Activated CD8-positive, alpha-beta T cell treated with anti-CD3 and anti-CD28 coated beads for 36 hours (primary cell): ENCODE results near the gene ITGA6. TPM values are rescaled to one million over a fixed set of nuclear protein-coding genes. Genes with fewer than 3 reads are reported as not detected.

Source experiments
- ATAC-seq: fragments of 200-7000 bp; cut with Tn5 transposase; one replicate; pipeline ENCODE4 v1.10.0; 2021; ENCODE audit warnings: mild to moderate bottlenecking, moderate library complexity
- CTCF ChIA-PET: fragments of 350-600 bp; sonication (Branson Sonifier 250); formaldehyde crosslinking; loops from one replicate; lab custom pipeline; 2021; ENCODE audit warnings: antibody characterized with exemption; lab: Charles Lee
- POLR2A ChIA-PET: fragments of 350-600 bp; sonication (Branson Sonifier 250); formaldehyde crosslinking; loops from one replicate; lab custom pipeline; 2021; ENCODE audit warnings: antibody characterized with exemption; lab: Charles Lee
- DNase-seq: peaks from one replicate; pipeline ENCODE4 v3.0.0-alpha.2; 2020
- H3K27ac Mint-ChIP-seq: one replicate; pipeline ENCODE4 v1.8.0; 2021; ENCODE audit warnings: mild to moderate bottlenecking, mixed read lengths
- H3K27me3 Mint-ChIP-seq: one replicate; pipeline ENCODE4 v1.8.0; 2021; ENCODE audit warnings: mixed read lengths
- H3K36me3 Mint-ChIP-seq: one replicate; pipeline ENCODE4 v1.8.0; 2021; ENCODE audit warnings: low read depth, mixed read lengths
- H3K4me1 Mint-ChIP-seq: one replicate; pipeline ENCODE4 v1.8.0; 2021; ENCODE audit warnings: low read depth, mixed read lengths
- H3K4me3 Mint-ChIP-seq: one replicate; pipeline ENCODE4 v1.8.0; 2021; ENCODE audit warnings: mild to moderate bottlenecking, moderate library complexity, mixed read lengths
- H3K9me3 Mint-ChIP-seq: one replicate; pipeline ENCODE4 v1.8.0; 2021; ENCODE audit warnings: mixed read lengths
- intact Hi-C: fragments of 100-400 bp; cut with micrococcal nuclease; formaldehyde crosslinking; loops from one replicate; pipeline ENCODE4 v1.10.0; 2022
- total RNA-seq, 2 experiments: library from RNA; stranded (reverse); gene quantifications; one replicate each; pipeline ENCODE4 v1.2.3, GENCODE V29; 2021
- TF ChIP-seq, protein P1 (sequence below): fragments of 200-600 bp; IDR thresholded peaks from one replicate; pipeline ENCODE4 v1.8.0; 2022; ENCODE audit warnings: antibody characterized with exemption, mild to moderate bottlenecking

The ITGA6 gene
- total RNA-seq, 2 experiments from 2014 or later, result 7.9 to 8.4 TPM

DNA sequence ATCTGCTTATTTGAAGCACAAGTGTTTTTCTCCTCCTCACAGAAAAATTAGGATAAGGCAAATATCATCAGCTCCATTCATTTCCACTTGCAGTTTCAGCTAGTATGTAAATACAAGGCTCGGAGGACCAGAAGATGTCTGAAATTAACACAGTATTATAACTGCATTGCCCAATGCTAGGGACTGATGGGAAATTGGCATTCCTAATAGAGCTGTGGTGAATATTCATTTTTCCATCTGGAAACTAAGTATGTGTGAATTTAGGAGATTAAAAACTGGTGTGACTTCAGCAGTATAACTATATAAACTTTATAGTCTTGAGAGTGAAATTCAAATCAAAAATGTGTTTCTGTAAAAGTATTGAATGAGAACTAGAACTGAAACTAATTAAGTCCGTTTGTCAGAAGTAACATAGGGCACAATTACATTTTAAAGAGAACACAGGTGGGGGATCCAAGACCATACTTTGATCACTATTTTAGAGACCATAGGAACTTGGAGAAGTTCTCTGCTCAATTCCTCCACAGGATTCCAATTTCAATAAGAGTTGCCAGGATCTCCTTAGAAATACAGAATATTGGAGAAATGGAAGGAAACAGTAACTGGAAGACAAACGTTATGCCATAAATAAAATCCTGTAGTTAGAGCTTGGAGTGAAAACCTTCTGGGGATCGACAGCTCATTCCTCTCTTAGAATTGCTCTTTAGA lies 12.1 kb upstream of the ITGA6 start:
- POLR2A ChIA-PET, result no interaction called here
- H3K9me3 Mint-ChIP-seq, result no peaks in the 10 kb centered on the region
- H3K36me3 Mint-ChIP-seq, result no peaks in the 10 kb centered on the region
- H3K4me3 Mint-ChIP-seq, result no peak overlapping the region
- intact Hi-C loops, result no loop called here
- TF ChIP-seq, protein P1, sequence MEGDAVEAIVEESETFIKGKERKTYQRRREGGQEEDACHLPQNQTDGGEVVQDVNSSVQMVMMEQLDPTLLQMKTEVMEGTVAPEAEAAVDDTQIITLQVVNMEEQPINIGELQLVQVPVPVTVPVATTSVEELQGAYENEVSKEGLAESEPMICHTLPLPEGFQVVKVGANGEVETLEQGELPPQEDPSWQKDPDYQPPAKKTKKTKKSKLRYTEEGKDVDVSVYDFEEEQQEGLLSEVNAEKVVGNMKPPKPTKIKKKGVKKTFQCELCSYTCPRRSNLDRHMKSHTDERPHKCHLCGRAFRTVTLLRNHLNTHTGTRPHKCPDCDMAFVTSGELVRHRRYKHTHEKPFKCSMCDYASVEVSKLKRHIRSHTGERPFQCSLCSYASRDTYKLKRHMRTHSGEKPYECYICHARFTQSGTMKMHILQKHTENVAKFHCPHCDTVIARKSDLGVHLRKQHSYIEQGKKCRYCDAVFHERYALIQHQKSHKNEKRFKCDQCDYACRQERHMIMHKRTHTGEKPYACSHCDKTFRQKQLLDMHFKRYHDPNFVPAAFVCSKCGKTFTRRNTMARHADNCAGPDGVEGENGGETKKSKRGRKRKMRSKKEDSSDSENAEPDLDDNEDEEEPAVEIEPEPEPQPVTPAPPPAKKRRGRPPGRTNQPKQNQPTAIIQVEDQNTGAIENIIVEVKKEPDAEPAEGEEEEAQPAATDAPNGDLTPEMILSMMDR, result no peak
- no peak overlapping the region for H3K27ac Mint-ChIP-seq
- ATAC-seq (no peak), DNase-seq (no peak)
- H3K4me1 Mint-ChIP-seq, result peaks cover 2% of the 10 kb centered on the region
- CTCF ChIA-PET, result interaction anchor here (0.9 kb wide), 1 partner anchor 15 kb away, joined by 3 read pairs; no protein-coding TSS in a partner anchor
- peaks cover 5% of the 10 kb centered on the region for H3K27me3 Mint-ChIP-seq

DNA sequence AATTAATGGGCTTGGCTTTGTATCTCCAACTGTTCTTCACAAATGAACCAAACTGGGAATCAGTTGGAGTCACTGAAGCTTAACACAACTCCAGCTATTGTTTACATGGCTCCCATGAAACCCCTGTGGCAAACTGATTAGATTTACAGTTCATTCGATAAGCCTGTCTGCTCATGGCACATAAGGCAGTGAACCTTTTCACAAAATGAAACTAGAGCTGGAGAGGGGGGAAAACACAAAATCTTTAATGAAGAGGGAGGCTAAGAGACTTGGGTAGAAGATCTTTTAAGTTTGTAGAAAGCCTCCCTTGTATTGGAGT lies 11.6 kb upstream of the ITGA6 start:
- Mint-ChIP-seq H3K9me3 (no peaks in the 10 kb centered on the region), H3K4me1 (peaks cover 2% of the 10 kb centered on the region), H3K27ac (no peak overlapping the region), H3K4me3 (no peak overlapping the region), H3K36me3 (no peaks in the 10 kb centered on the region), H3K27me3 (peaks cover 5% of the 10 kb centered on the region)
- POLR2A ChIA-PET, result no interaction called here
- CTCF ChIA-PET, result no interaction called here
- intact Hi-C loops, result no loop called here
- ATAC-seq, result no peak
- no peak for DNase-seq
- TF ChIP-seq, protein P1, result no peak

DNA sequence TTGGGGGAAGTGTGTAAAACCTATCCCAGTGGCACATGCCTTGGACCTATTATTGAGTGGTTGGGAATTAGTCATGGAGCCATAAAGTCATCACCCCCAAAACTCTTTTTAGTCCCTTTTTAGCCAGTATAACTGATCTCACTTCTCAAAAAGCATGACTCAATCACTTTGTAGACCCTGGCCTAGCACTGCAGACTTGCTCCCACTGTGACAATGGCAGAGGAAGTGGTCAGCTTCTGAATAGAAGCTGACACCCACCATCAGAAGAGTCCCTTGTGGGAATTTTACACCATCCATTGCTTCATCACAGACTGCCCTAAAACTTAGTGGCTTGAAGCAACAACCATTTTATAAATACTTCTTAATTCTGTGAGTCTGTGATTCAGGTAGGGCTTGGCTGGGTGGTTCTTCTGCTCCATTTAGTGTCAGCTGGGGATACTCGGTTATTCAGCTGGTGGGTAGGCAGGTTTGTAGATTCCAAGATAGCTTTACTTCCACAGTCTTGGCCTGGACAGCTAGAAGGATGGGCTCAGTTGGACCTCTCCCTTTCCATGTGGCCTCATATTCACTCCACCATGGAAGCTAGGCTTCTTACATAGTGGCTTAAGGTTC lies 10.8 kb upstream of the ITGA6 start:
- Mint-ChIP-seq H3K4me1 (peaks cover 2% of the 10 kb centered on the region), H3K27me3 (peaks cover 6% of the 10 kb centered on the region), H3K4me3 (no peak overlapping the region), H3K27ac (no peak overlapping the region), H3K9me3 (no peaks in the 10 kb centered on the region), H3K36me3 (no peaks in the 10 kb centered on the region)
- ChIA-PET POLR2A (no interaction called here), CTCF (no interaction called here)
- TF ChIP-seq, protein P1, result no peak
- ATAC-seq (no peak), DNase-seq (no peak)
- intact Hi-C loops, result no loop called here

DNA sequence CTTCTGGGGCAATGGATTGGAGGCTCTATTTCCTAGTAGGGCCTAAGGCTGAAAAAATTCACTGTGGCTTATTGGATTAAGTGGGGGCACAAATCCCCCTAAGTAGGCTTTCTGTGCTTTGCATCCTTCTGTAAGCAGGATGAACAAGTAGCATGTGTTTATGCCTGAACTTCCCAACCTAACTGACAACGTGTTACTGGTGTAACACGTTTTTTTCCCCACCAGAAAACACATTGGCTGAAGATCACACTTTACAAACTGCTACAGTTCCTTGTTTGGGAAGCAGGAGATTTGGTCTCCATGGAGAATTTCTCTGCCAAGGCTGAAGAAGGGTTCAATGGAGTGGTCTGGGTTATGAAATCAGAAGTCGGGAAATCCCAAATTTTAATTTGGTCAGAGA lies 7.2 kb upstream of the ITGA6 start:
- ChIA-PET CTCF (interaction anchor here (1.3 to 1.5 kb wide), 2 partner anchors 8 to 40 kb away, joined by 3 read pairs; no protein-coding TSS in a partner anchor), POLR2A (no interaction called here)
- no peaks in the 10 kb centered on the region for H3K9me3 Mint-ChIP-seq
- H3K27me3 Mint-ChIP-seq, result peaks cover 6% of the 10 kb centered on the region
- ATAC-seq, result no peak
- H3K27ac Mint-ChIP-seq, result no peak overlapping the region
- H3K4me3 Mint-ChIP-seq, result no peak overlapping the region
- TF ChIP-seq, protein P1, result no peak
- peaks cover 15% of the 10 kb centered on the region for H3K4me1 Mint-ChIP-seq
- no peaks in the 10 kb centered on the region for H3K36me3 Mint-ChIP-seq
- no peak for DNase-seq
- intact Hi-C loops, result no loop called here

DNA sequence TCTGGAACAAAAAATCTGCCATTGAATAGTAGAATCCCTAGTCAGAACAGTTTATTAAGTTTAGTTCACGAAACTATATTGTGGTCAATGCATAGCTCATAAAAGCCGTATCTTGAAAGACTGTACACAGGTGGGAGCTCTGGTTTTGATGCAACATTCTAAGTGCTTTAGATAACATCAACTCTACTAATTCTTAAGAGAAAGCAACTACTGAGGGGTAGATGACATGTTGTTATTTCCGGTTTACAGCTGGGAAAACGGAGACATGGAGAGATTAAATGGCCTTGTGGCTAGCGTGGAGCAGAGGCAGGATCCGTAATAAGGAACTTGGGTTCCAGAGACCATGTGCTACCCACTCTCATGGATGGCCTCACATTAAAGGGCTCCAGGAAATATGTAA lies 4.2 kb upstream of the ITGA6 start:
- Mint-ChIP-seq H3K36me3 (no peaks in the 10 kb centered on the region), H3K4me3 (no peak overlapping the region), H3K9me3 (no peaks in the 10 kb centered on the region), H3K4me1 (peaks cover 20% of the 10 kb centered on the region), H3K27me3 (peaks cover 8% of the 10 kb centered on the region), H3K27ac (no peak overlapping the region)
- ATAC-seq (no peak), DNase-seq (no peak)
- TF ChIP-seq, protein P1, result no peak
- POLR2A ChIA-PET, result no interaction called here
- intact Hi-C loops, result no loop called here
- CTCF ChIA-PET, result interaction anchor here (0.9 to 33.7 kb wide), 5 partner anchors 10 to 39 kb away, joined by 3 to 746 read pairs (median 4); no protein-coding TSS in a partner anchor
